ENCODE measurements around the gene NUDCD3.

DNA sequence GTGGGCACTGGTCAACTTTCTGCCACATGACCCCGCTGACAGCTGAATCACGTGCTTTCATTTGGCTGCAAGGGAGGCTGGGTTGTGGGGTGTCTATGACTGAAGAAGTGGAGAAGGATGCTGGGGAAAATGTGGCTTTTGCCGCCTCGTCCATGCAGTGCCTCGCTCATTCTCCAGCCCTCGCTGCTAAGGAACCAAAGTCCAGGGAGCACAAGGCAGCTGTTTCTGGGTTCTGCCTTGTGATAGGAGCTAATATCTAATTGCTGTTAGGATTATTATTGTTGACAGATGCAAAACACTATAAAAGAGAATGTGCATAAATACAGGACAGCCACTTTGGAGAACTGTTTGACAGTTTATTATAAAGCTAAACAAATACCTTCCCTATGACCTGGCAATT, 160.1 kb downstream of the NUDCD3 start:
- TF ChIP-seq POLR2AphosphoS5 (IDR thresholded peaks at IDR 0.05; ENCODE audit: borderline replicate concordance, low read depth, low read length) (no peak), EZH2 (IDR thresholded peaks at IDR 0.05) (no peak), FOXP2 (optimal IDR thresholded peaks at IDR 0.05; ENCODE audit: control extremely low read depth, extremely low read length, insufficient read depth) (no peak)
